Measurements from ENCODE around the gene RTN4RL2. TPM values are rescaled to one million over a fixed set of nuclear protein-coding genes. Genes with fewer than 3 reads are reported as not detected.
A peak's percentile ranks its signal among the peaks of the same experiment; 100 is the strongest.

The RTN4RL2 gene
- total and polyA plus RNA-seq, 9 of the 15 experiments (the other 6 are each of a cell fraction or from before 2014, with no cell fraction given) = 0.06 to 1.9 (median 0.34) TPM; not detected in 4

DNA sequence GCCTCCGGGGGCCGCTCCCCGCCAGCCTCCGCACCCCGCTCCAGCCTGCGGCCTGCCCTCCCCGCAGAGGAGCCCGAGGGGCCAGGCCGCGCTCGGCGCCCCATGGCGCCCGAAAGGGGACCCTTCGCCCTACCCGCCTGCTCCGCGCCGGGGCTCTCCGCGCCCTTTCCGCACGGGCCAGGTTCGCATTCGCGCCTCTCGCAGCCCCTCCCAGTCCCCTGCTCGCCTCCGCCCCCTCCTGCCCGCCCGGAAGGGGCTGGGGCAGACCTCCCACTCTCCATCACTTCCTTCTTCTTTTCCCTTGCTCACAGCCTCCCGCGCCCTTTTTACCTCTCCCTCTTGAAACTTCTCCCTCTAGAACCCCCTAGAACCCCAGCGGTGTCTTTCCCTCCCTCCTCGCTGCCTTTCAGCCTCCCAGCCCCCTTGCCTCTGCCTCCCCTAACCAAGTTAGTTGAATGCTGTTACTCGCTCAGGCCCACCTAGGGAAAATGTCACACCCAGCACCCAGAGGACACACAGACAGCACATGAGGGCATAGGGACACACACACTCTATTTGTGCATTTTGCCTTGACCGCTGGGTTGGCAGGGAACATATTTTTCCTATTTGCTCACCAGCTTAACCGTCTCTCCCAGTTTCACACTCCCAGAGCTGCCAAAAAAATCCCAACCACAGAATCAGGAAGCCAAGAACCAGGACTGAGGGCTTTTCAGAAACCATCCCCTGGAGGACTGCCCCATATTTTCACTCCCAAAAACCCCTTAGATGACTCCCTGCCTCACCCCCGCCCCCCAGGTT, 33.2 kb upstream of the RTN4RL2 start, which contains the start of gene SLC43A3 (continued):
- TF ChIP-seq, protein P1, sequence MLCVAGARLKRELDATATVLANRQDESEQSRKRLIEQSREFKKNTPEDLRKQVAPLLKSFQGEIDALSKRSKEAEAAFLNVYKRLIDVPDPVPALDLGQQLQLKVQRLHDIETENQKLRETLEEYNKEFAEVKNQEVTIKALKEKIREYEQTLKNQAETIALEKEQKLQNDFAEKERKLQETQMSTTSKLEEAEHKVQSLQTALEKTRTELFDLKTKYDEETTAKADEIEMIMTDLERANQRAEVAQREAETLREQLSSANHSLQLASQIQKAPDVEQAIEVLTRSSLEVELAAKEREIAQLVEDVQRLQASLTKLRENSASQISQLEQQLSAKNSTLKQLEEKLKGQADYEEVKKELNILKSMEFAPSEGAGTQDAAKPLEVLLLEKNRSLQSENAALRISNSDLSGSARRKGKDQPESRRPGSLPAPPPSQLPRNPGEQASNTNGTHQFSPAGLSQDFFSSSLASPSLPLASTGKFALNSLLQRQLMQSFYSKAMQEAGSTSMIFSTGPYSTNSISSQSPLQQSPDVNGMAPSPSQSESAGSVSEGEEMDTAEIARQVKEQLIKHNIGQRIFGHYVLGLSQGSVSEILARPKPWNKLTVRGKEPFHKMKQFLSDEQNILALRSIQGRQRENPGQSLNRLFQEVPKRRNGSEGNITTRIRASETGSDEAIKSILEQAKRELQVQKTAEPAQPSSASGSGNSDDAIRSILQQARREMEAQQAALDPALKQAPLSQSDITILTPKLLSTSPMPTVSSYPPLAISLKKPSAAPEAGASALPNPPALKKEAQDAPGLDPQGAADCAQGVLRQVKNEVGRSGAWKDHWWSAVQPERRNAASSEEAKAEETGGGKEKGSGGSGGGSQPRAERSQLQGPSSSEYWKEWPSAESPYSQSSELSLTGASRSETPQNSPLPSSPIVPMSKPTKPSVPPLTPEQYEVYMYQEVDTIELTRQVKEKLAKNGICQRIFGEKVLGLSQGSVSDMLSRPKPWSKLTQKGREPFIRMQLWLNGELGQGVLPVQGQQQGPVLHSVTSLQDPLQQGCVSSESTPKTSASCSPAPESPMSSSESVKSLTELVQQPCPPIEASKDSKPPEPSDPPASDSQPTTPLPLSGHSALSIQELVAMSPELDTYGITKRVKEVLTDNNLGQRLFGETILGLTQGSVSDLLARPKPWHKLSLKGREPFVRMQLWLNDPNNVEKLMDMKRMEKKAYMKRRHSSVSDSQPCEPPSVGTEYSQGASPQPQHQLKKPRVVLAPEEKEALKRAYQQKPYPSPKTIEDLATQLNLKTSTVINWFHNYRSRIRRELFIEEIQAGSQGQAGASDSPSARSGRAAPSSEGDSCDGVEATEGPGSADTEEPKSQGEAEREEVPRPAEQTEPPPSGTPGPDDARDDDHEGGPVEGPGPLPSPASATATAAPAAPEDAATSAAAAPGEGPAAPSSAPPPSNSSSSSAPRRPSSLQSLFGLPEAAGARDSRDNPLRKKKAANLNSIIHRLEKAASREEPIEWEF (CRISPR knock-in tag; IDR thresholded peaks at IDR 0.05) = no peak
- TF ChIP-seq ZNF274 (IDR thresholded peaks at IDR 0.05; ENCODE audit: borderline replicate concordance, low read depth, low read length) (no peak), ZNF436 (CRISPR knock-in tag; IDR thresholded peaks at IDR 0.05) (no peak), NFRKB (IDR thresholded peaks at IDR 0.05; ENCODE audit: low read depth) (peak; percentile 56), FOXP1 (CRISPR knock-in tag; IDR thresholded peaks at IDR 0.05) (no peak), CHD4 (IDR thresholded peaks at IDR 0.05; ENCODE audit: insufficient read depth, insufficient replicate concordance, low read depth, low read length, poor library complexity, severe bottlenecking) (no peak), MAFK (IDR thresholded peaks at IDR 0.05; ENCODE audit: low read length) (no peak), KDM5B (IDR thresholded peaks at IDR 0.05; ENCODE audit: insufficient replicate concordance, low read depth, low read length) (peak; percentile 72), MTA2 (IDR thresholded peaks at IDR 0.05; ENCODE audit: low read depth) (no peak)
- TF ChIP-seq, protein P2, sequence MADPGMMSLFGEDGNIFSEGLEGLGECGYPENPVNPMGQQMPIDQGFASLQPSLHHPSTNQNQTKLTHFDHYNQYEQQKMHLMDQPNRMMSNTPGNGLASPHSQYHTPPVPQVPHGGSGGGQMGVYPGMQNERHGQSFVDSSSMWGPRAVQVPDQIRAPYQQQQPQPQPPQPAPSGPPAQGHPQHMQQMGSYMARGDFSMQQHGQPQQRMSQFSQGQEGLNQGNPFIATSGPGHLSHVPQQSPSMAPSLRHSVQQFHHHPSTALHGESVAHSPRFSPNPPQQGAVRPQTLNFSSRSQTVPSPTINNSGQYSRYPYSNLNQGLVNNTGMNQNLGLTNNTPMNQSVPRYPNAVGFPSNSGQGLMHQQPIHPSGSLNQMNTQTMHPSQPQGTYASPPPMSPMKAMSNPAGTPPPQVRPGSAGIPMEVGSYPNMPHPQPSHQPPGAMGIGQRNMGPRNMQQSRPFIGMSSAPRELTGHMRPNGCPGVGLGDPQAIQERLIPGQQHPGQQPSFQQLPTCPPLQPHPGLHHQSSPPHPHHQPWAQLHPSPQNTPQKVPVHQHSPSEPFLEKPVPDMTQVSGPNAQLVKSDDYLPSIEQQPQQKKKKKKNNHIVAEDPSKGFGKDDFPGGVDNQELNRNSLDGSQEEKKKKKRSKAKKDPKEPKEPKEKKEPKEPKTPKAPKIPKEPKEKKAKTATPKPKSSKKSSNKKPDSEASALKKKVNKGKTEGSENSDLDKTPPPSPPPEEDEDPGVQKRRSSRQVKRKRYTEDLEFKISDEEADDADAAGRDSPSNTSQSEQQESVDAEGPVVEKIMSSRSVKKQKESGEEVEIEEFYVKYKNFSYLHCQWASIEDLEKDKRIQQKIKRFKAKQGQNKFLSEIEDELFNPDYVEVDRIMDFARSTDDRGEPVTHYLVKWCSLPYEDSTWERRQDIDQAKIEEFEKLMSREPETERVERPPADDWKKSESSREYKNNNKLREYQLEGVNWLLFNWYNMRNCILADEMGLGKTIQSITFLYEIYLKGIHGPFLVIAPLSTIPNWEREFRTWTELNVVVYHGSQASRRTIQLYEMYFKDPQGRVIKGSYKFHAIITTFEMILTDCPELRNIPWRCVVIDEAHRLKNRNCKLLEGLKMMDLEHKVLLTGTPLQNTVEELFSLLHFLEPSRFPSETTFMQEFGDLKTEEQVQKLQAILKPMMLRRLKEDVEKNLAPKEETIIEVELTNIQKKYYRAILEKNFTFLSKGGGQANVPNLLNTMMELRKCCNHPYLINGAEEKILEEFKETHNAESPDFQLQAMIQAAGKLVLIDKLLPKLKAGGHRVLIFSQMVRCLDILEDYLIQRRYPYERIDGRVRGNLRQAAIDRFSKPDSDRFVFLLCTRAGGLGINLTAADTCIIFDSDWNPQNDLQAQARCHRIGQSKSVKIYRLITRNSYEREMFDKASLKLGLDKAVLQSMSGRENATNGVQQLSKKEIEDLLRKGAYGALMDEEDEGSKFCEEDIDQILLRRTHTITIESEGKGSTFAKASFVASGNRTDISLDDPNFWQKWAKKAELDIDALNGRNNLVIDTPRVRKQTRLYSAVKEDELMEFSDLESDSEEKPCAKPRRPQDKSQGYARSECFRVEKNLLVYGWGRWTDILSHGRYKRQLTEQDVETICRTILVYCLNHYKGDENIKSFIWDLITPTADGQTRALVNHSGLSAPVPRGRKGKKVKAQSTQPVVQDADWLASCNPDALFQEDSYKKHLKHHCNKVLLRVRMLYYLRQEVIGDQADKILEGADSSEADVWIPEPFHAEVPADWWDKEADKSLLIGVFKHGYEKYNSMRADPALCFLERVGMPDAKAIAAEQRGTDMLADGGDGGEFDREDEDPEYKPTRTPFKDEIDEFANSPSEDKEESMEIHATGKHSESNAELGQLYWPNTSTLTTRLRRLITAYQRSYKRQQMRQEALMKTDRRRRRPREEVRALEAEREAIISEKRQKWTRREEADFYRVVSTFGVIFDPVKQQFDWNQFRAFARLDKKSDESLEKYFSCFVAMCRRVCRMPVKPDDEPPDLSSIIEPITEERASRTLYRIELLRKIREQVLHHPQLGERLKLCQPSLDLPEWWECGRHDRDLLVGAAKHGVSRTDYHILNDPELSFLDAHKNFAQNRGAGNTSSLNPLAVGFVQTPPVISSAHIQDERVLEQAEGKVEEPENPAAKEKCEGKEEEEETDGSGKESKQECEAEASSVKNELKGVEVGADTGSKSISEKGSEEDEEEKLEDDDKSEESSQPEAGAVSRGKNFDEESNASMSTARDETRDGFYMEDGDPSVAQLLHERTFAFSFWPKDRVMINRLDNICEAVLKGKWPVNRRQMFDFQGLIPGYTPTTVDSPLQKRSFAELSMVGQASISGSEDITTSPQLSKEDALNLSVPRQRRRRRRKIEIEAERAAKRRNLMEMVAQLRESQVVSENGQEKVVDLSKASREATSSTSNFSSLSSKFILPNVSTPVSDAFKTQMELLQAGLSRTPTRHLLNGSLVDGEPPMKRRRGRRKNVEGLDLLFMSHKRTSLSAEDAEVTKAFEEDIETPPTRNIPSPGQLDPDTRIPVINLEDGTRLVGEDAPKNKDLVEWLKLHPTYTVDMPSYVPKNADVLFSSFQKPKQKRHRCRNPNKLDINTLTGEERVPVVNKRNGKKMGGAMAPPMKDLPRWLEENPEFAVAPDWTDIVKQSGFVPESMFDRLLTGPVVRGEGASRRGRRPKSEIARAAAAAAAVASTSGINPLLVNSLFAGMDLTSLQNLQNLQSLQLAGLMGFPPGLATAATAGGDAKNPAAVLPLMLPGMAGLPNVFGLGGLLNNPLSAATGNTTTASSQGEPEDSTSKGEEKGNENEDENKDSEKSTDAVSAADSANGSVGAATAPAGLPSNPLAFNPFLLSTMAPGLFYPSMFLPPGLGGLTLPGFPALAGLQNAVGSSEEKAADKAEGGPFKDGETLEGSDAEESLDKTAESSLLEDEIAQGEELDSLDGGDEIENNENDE (IDR thresholded peaks at IDR 0.05; ENCODE audit: low read depth, low read length) = no peak
